LNCAP (cell line): ENCODE results near the gene MYL11.

Source experiments
- CTCF ChIP-seq: fragments of 450-650 bp; IDR thresholded peaks from 2 replicates; pipeline ENCODE4 v1.5.1; 2017; ENCODE audit warnings: mild to moderate bottlenecking

The MYL11 gene

DNA sequence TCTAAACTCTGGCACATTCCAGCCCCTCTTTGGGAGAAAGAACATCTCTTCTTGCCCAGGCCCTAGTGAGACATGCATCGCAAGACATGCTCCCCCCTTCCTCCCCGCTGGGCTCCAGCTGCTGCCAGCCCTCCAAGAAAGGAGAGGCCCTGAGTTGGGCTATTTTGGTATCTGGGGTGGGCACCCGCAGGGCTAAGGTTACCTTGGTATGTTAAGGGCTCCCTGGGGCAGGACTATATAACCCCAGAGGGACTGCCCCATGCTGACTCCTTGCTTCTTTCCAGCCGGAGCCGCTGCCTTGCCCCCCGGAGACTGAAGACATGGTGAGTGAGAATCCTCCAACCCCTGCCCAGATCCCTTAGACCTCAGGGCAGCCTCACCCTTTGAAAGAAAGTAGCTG is at the start of gene MYL11:
Gene MYL11, plus strand, starts transcription at position 265 of the 400 bp plus-strand sequence. Its CDS starts 56 bp downstream, at position 321.
- TF ChIP-seq CTCF, result no peak

- TF ChIP-seq CTCF, result no peak
Measured at GRCh38 chr16:30335598-30336474, 38.8 kb upstream of the MYL11 start.

DNA sequence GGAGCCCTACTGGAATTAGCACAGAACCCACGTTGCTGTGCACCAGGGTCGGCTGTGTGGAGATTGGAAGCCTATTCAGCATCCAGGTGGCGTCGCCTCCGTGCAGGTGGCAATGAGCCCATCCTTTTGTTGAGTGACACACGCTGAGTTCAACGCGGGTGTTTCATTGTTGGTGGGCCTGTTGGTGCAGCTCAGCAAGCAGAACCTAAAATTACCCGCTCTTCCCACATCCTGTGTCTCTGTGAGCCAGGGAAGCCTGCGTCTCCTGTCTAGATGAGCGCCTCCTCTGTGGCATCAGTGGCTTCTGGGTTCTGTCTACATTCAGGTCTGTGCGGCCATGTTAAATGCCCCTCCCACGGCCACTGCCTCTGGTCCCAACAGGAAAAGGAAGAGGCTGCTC is 34.0 kb upstream of the MYL11 start:
- no peak for TF ChIP-seq CTCF

DNA sequence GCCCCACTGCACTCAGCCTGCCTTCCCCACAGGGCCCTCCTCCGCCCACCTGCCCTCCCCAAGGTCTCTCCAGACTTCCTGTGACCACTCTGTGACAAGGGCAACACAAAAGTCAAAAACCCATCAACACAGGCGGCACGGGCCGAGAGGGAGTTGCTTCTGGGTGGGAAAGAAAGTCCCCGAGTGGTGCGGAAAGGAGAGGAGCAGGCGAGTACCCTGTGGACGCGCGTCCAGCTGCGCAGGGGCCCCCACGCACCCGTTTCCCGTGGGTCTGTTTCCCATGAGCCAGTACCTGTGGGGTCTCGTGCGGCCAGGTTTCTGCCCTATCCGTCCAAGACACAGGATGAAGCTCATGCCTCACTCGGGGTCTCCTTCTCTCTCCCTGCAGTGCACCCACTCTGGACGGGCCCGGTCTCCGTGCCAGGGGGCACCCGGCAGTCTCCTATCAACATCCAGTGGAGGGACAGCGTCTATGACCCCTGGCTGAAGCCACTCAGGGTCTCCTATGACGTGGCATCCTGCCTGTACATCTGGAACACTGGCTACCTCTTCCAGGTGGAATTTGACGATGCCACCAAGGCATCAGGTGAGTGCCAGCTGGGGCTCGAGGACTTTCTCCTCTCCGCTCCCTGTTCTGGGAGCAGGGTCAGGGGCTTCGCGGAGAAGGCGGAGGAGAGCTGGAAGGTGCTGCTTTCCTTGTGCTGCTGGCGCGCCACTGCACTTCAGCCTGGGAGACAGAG is 31.7 kb upstream of the MYL11 start:
- TF ChIP-seq CTCF, result no peak

DNA sequence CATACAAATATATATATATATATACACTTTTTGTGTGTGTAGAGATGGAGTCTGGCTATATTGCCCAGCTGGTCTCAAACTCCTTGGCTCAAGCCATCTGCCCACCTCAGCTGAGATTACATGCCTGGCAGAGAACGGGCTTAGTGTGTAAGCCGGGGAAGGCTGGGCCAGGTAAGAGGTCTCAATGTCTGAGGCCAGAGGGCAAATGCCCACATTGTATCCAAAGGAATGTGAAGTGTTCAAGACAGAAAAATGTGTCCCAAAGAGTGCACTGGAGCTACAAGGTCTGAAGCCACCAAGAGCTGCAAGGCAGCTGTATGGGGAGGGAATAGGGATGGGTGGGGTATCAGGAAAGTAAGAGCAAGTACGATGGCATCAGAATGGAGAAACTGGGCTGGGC is 28.3 kb upstream of the MYL11 start:
- no peak for TF ChIP-seq CTCF

DNA sequence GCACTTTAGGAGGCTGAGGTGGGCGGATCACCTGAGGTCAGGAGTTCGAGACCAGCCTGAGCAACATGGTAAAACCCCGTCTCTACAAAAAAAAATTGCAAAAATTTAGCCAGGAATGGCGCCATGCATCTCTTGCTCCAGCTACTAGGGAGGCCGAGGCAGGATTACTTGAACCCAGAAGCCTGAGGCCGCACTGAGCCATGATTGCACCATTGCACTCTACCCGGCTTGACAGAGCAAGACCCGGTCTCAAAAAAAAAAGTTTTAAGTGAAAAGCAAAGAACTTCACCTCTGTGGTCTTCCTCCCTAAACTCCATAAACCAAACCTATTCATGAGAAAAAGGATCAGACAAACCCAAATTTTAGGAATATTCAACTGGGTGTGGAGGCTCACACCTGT is 26.5 kb upstream of the MYL11 start:
- no peak for TF ChIP-seq CTCF

GRCh38 chr16:30348929-30349328 is 25.7 kb upstream of the MYL11 start:
- TF ChIP-seq CTCF, result no peak
